ENCODE data around the gene GPHN.

Gene GPHN

DNA sequence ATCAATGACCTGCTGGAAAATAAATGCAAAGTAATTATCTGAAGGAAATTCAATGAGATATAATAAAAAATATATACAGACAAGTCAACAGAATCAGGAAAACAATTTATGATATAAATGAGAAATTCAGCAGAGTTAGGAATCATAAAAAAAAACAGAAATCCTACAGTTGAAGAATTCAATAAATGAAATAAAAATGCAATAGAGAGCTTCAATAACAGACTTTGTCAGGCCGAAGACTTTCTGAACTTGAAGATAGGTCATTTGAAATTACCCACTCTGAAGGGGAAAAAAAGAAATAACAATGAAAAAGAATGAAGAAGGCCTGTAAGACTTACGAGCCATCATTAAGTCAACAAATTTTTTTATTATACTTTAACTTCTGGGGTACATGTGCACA lies 665.8 kb downstream of the GPHN start:
- no peak for DNase-seq

DNA sequence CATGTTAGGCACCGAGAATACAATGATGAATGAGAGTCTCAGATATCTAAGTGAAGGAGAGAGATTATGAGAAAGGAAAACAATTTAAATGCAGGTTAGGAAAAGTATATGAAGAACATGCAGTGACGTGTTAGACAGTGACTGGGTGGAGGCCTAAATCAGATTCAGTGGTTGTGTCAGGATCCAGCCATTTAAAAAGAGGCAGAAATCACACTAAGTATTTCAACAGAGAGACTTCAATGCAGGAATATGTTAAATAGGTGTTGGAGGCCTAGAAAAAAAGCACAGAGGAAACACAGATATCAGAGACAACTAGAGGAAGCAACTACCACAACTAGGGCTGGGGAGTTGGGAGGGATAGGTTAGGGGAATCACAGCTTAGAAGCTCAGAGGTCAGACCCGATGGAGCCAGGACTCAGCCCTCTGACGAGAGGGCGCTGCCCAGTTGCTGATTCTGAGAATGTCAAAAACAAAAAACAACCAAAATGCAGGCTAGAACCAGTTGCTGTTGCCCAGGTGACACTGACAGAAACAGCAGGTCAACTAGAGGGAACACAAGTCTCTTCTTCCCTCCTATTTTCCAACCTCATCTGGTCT lies 678.3 kb downstream of the GPHN start:
- DNase-seq, result no peak

DNA sequence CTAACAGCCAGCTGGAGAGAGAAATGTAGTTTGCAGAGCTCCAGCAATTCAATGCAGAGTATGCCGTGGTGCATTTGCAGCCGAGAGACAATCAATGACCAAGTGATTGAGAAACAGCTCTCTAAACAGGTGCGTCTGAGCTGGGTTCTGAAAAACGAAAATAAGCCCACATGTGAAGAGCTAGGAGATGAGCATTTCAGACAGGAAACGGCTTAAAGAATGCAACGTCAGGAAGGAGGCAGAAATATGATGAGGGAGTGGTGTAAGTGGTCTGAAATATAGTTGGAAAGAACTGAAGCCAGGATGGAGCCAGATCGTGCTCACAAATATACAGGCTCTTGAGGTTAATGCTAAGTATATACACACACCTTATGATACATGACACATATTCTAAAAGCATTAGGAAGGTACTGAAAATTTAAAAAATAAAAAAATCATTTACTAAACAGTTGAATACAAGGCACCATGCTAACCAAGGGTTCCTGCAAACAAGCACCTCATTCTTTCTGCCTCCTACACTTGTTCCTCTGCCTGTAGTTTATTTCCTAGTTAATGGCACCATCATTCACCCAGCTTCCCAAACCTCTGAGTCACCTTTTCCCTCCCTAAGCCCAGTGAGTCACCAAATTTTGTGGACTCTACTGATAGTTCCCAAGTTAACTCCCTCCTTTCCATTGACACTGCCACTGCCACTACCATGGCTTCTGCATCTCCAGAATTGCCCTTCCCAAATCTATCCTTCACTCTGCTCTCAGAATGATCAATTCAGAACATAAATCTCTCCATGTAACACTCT lies 679.0 kb downstream of the GPHN start:
- no peak for DNase-seq

DNA sequence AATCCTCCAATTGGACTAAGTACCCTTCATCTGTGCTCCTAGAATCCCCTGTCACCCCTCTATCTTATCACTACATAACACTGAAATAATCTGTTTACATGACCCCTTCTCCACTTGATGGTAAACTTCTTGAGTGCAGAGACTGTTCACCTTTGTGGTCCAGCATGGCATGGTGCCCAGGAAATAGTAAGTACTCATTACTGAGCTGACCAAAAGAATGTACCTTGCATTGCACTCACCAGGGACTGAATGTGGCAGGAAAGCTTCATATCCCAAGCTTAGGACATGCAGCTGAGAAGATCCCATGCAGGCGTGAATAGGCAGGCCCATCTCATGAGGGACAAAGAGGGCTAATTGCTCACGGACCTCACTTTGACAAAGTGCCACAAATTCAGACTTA lies 679.9 kb downstream of the GPHN start:
- no peak for DNase-seq

DNA sequence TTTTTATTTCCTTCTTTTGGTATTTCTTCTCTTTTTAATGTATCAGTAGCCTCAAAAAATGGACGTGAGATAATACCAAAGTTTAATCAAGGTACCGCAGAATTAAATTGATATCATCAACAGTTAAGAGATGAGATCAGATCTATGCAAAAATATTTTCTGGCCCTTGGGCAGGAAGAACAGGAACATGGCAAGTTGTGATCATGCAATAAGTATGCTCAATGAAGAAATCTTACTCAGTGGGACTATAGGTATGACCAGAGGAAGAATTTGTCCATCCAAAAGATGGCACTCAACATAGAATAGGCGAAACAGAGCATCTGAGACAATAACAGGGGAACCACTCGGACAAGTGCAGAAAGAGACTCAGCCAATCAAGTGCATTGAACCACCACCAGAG lies 680.4 kb downstream of the GPHN start:
- no peak for DNase-seq

DNA sequence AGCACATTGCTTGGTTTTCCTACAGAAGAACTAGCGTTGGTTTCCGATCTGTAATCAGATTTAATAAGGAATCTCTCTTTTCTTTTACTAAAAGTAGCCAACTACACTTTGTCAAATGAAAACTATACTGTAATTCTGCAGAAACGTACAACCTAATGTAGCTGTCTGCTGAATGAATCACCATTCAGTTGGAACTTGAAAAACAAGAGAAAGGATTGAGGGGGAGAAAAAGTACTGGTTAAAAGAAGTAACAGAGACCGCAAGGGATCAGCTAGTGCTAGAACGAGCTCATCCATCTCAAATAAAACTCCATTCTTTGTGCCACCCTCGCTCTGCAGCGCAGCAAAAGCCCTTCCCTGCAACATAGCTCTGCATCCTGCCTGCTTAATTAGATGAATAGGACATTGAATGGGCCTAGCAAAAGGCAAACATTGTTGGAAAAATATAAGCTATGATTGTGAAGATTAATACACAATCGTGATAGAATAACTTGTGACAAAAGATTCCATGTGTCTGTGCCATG lies 683.9 kb downstream of the GPHN start:
- DNase-seq, result no peak

DNA sequence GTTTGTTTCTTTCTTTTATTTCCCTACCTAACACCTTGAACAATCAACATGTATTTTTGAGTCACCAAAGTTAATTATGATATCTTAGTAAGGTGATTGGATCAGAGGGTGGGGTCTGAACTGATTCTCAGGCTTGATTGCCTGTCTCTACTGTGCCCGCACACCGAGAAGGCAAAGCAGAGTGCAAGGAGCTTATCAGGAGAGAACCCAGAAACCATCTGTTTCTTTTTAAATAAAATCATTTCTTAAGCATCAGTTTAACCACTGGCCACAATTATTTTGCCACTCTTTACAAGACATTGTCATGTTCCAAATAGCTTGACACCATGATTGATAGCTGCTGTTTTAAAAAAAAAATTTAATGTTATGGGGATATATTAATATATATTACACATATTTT lies 684.4 kb downstream of the GPHN start:
- DNase-seq, result no peak

DNA sequence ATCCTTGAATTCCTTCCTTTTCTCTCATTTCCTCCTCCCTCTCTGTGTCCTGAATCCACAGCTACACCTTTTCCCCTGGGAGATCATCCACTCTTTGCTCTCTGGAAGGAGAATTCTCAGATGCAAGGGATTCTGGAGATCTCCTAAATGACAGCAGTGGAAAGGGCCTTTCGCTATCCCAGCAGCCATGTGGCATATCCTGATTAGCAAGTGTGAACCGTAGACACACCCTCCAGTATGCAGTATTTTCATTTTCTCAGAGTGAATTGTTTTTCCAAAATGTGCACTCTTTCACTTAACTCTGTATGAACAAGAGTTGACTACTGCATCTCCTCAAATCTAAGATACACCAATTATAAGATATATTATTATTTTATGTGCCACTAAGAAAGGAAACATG lies 687.3 kb downstream of the GPHN start:
- DNase-seq, result no peak

DNA sequence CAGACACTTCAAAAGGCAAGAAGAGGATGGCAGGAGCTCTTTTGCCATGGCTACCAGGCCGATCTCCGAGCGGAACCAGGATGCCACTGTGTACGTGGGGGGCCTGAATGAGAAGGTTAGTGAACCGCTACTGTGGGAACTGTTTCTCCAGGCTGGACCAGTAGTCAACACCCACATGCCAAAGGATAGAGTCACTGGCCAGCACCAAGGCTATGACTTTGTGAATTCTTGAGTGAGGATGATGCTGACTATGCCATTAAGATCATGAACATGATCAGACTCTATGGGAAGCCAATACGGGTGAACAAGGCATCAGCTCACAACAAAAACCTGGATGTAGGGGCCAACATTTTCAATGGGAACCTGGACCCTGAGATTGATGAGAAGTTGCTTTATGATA lies 691.1 kb downstream of the GPHN start:
- DNase-seq, result no peak

DNA sequence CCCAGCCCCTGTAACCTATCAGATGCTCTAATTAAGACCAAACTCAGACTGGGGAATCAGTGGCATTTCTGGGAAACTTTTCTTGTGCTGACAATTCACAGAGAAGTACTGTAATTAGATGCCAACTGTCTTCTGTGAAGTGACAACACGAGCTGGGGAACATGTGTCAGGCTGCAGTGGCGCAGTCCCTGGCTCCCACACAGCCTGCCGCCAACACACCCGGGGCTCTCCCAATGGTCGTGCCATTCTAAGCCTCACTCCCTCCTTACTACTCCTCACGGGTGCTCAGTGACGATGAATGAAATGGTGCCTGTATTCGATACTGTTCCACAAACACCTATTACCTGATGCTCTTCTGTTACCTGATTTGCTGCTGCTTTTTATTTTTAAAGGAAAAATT lies 699.9 kb downstream of the GPHN start:
- no peak for DNase-seq

DNA sequence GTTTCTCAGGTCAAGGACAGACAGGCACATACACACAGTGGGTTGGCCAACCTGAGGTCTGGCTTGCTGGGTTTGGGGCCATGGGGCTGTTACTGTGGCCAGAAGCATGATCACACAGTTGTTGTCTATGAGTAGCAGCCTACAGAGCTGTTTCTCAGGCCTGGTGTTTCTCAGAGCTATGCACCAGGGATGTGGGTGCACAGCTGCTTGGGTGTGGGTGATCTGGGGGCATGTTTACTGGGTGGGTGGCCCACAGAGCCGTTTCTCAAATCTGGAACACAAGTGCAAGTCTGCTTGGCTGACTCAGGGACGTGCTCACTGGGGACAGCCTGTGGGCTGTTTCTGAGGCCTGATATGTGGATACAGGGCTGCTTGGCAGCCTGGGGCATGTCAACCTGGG lies 710.2 kb downstream of the GPHN start:
- no peak for DNase-seq

DNA sequence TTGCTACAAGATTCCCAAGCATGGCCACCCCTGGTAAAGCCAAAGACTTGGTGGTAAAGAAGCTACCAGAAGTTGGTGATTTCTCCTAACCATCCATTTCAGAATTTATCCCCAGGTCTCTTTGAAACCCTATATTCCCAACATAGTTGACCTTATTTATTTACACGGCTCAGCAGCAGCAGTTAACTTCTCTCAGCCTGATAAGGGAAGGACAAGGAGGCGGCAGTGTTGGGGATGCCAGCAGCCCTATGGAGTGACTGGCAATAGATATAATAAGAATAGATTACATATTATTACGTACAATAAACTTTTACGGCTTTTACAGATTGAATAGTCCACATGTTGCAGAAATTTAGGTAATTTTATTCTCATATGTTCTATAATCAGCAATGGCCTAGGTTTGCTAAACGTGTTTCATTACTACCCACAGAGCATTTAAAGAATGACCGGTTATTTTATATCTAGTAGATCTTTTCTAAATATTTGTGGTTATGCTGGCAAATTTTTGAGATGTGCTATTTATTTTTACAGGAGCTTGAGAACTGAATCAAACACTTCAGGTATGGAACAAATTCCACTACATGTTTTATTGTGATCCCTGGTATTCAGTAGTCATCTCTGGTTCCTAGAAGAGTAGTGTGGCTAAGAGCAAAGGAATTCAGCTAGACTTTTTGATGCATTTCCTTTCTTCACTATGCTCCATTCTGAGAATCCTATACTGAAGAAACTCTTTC lies 713.5 kb downstream of the GPHN start:
- no peak for DNase-seq

DNA sequence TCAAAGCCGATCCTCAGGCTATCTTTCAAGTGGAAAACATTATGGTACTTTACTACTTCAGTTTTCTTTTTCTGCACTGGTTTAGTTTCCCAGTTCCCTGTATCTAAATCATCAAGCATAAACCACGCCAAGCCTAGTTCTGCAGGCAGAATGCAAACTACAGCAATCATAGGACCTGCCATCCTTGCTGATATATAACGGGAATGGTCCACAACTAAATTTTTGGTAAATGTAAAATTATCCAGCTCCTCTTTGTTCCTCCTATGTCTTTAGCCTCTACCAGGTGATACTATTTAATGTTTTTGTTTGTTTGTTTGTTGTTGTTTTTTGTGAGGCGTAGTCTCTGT lies 714.0 kb downstream of the GPHN start:
- no peak for DNase-seq

DNA sequence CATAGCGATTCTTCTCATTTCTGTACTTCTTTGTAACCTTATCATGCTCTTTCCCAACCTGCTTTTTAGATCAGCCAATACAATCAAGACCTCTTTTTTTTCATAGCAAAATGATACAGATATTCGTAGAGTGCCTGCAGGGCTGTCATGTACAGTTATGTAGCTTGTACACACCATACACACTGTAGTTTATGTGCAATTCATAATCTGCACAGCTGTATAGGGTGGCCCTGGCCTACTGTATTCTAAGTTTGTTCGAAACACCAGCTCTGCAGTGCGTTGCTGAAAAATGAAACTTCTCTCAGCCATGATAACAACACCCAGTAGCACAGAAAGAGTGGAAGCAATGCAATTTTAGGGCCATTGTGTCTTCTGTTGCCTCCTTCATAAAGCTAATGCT lies 717.6 kb downstream of the GPHN start:
- no peak for DNase-seq

DNA sequence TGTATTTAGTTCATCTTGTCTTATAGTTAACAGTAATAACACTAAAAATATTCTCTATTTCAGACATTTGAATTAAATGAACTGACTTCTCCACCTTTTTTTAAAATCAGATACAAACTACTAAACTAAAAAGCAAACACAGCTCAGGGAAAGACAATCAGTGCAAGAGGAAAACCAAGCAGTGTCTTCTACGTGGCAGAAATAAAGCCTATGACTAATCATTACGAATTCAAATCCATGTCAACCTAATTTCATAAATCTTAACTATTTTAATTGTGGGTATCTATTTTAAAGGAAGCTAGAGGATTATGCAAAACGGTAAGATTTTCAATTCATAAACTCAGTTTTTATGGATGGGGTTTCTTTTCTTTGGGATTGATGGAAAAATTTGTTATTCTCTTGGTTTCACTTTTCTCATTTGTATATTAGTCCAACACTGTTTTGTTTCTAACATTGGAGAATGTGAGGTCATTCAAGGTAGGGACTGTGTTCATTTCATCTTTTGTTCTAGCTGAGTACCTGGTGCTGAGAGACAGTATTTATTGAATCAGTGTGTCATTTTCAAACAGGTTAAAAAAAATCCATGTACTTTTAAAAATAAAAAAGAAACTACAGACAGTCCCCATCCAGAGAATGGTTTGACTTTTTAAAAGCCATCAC lies 720.5 kb downstream of the GPHN start:
- DNase-seq, result no peak
